Activated B cell treated with CpG ODN at 0.5 μM for 24 hours (primary cell): Measurements from ENCODE around the gene DPF3. TPM values are rescaled to one million over a fixed set of nuclear protein-coding genes. Genes with fewer than 3 reads are reported as not detected.

Experiments
- ATAC-seq: fragments of 200-7000 bp; cut with Tn5 transposase; one replicate; pipeline ENCODE4 v1.10.0; 2021; ENCODE audit warnings: low read depth, mild to moderate bottlenecking, moderate library complexity
- CTCF ChIA-PET: fragments of 350-600 bp; sonication (Branson Sonifier 250); formaldehyde crosslinking; loops from one replicate; lab custom pipeline; 2021; ENCODE audit warnings: antibody characterized with exemption; lab: Charles Lee
- POLR2A ChIA-PET: fragments of 350-600 bp; sonication (Branson Sonifier 250); formaldehyde crosslinking; loops from one replicate; lab custom pipeline; 2021; ENCODE audit warnings: antibody characterized with exemption; lab: Charles Lee
- DNase-seq: peaks from one replicate; pipeline ENCODE4 v3.0.0; 2022
- H3K27ac Mint-ChIP-seq: one replicate; pipeline ENCODE4 v1.8.0; 2020; ENCODE audit warnings: mixed read lengths
- H3K27me3 Mint-ChIP-seq: one replicate; pipeline ENCODE4 v1.8.0; 2021; ENCODE audit warnings: mixed read lengths
- H3K36me3 Mint-ChIP-seq: one replicate; pipeline ENCODE4 v1.8.0; 2021; ENCODE audit warnings: low read depth, mixed read lengths
- H3K4me1 Mint-ChIP-seq: one replicate; pipeline ENCODE4 v1.8.0; 2021; ENCODE audit warnings: mixed read lengths
- H3K4me3 Mint-ChIP-seq: one replicate; pipeline ENCODE4 v1.8.0; 2020; ENCODE audit warnings: mild to moderate bottlenecking, mixed read lengths
- H3K9me3 Mint-ChIP-seq: one replicate; pipeline ENCODE4 v1.8.0; 2020; ENCODE audit warnings: mixed read lengths
- intact Hi-C: fragments of 100-400 bp; cut with micrococcal nuclease; formaldehyde crosslinking; loops from one replicate; pipeline ENCODE4 v1.15.1; 2024
- total RNA-seq: library from RNA; stranded (reverse); gene quantifications from 2 replicates; pipeline ENCODE4 v1.2.3, GENCODE V29; 2022
- TF ChIP-seq, protein P1 (sequence below): fragments of 200-600 bp; IDR thresholded peaks from one replicate; pipeline ENCODE4 v1.8.0; 2022; ENCODE audit warnings: antibody characterized with exemption, mild to moderate bottlenecking

DPF3 gene
- total RNA-seq, 1 donor from 2014 or later, result 3.5 TPM

DNA sequence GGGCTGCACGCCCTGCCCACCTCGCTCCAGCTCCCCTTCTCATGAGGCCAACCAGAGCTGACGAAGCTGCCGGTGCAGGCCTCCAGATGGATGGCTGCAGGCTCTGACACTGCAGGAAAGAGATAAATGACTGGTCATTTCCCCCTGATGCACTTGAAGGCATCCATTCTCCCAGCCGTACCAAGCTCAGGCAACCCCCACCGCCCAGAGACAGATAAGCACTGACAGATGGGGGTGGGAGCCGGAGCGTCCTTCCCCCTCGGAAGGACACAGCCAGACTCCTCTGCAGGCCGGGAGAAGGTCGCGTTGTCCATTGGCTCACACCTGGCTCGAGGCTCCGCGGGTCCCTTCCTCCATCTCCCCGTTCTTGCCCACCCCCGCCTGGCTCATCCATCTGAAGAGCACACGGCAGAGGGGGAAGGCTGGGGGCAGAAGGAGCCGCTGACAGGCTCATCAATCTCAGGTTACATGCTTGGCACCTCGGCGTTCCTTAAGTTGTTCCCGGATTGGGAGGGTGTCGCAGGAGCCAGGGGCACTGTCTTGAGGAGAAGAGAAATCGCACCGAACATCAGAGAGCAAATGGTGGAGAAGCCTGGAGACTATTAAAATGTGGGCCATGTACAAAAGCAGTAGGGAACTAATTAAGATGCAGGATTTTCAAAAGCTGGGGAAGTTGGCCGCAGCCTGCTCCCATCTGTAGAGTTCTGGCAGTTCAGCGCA lies 151.6 kb downstream of the DPF3 start:
- H3K27ac Mint-ChIP-seq, result no peak overlapping the region
- no peaks in the 10 kb centered on the region for H3K9me3 Mint-ChIP-seq
- no peak for DNase-seq
- H3K36me3 Mint-ChIP-seq, result peaks cover 36% of the 10 kb centered on the region
- H3K4me3 Mint-ChIP-seq, result no peak overlapping the region
- POLR2A ChIA-PET, result no interaction called here
- H3K27me3 Mint-ChIP-seq, result no peaks in the 10 kb centered on the region
- CTCF ChIA-PET, result no interaction called here
- TF ChIP-seq, protein P1, sequence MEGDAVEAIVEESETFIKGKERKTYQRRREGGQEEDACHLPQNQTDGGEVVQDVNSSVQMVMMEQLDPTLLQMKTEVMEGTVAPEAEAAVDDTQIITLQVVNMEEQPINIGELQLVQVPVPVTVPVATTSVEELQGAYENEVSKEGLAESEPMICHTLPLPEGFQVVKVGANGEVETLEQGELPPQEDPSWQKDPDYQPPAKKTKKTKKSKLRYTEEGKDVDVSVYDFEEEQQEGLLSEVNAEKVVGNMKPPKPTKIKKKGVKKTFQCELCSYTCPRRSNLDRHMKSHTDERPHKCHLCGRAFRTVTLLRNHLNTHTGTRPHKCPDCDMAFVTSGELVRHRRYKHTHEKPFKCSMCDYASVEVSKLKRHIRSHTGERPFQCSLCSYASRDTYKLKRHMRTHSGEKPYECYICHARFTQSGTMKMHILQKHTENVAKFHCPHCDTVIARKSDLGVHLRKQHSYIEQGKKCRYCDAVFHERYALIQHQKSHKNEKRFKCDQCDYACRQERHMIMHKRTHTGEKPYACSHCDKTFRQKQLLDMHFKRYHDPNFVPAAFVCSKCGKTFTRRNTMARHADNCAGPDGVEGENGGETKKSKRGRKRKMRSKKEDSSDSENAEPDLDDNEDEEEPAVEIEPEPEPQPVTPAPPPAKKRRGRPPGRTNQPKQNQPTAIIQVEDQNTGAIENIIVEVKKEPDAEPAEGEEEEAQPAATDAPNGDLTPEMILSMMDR, result no peak
- intact Hi-C loops, result no loop called here
- no peaks in the 10 kb centered on the region for H3K4me1 Mint-ChIP-seq
- no peak for ATAC-seq

DNA sequence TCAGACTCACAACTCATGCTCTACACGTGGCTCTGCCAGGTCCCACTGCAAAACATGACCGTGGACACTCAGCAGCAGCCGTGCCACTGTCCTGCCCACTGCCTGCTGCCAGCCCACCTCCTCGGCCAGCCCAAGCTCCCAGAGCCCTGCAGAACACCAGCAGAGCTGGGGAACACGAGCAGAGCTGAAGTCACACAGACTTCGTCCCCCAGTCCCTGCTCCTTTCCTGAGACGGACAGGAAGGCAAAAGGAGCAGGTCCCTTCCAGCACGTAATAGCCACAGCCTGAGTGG lies 152.1 kb downstream of the DPF3 start:
- CTCF ChIA-PET, result no interaction called here
- Mint-ChIP-seq H3K27me3 (no peaks in the 10 kb centered on the region), H3K4me3 (no peak overlapping the region), H3K36me3 (peaks cover 32% of the 10 kb centered on the region), H3K9me3 (no peaks in the 10 kb centered on the region), H3K27ac (no peak overlapping the region), H3K4me1 (no peaks in the 10 kb centered on the region)
- ATAC-seq (no peak), DNase-seq (no peak)
- POLR2A ChIA-PET, result no interaction called here
- intact Hi-C loops, result no loop called here
- TF ChIP-seq, protein P1, result no peak

DNA sequence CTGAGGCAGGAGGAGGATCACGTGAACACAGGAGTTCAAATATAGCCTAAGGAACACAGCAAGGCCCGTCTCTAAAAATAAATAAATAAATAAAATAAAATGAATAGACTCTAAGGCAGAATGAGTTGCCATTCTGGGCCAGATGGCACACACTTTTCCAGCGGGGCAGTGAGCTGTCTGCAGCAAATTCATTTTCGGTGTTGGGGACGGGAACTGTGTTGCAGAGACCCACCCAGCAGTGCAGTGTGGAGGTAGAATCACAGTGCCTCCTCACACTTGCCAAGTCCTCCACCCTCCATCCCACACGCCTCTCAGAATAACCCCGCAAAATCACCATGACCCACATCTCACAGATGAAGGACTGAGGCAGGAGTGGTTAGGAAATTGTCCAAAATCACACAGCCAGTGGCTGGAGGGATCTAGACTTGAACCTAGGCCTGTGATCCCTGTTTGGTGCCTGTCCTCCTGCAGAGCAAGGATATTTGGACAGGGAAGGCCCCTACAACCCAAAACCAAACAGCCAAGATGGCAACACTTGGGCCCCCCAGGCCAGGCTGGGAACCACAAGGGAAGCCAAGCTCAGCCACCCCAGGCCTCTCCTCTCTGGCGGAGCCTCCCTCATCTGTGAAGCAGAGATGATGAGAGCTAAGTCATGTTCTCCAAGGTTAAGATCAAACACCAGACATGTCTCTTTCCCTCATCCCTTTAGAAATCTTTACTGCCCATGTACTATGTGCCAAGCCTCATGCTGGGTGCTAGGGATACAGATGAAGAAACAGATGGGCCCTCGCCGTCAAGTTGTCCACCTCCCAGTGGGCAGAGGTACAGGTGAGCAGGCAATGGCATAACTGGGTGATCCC lies 152.7 kb downstream of the DPF3 start:
- ChIA-PET CTCF (no interaction called here), POLR2A (no interaction called here)
- TF ChIP-seq, protein P1, result no peak
- H3K27ac Mint-ChIP-seq, result no peak overlapping the region
- H3K4me1 Mint-ChIP-seq, result no peaks in the 10 kb centered on the region
- H3K9me3 Mint-ChIP-seq, result no peaks in the 10 kb centered on the region
- H3K4me3 Mint-ChIP-seq, result no peak overlapping the region
- ATAC-seq (no peak), DNase-seq (no peak)
- intact Hi-C loops, result no loop called here
- H3K36me3 Mint-ChIP-seq, result peaks cover 32% of the 10 kb centered on the region
- no peaks in the 10 kb centered on the region for H3K27me3 Mint-ChIP-seq

- Mint-ChIP-seq H3K4me3 (no peak overlapping the region), H3K36me3 (peaks cover 30% of the 10 kb centered on the region), H3K9me3 (no peaks in the 10 kb centered on the region), H3K27me3 (no peaks in the 10 kb centered on the region), H3K4me1 (no peaks in the 10 kb centered on the region), H3K27ac (no peak overlapping the region)
- CTCF ChIA-PET, result no interaction called here
- DNase-seq (no peak), ATAC-seq (no peak)
- TF ChIP-seq, protein P1, result no peak
- intact Hi-C loops, result no loop called here
- POLR2A ChIA-PET, result no interaction called here
Observed at GRCh38 chr14:72740504-72740961, 153.4 kb downstream of the DPF3 start.
